ENCODE results near the gene SPEM3. TPM values are rescaled to one million over a fixed set of nuclear protein-coding genes. Genes with fewer than 3 reads are reported as not detected.

Gene SPEM3
- total RNA-seq, result not detected
- long read RNA-seq, result 0 reads

GRCh38 chr17:7428557-7428956 lies at the start of gene SPEM3:
SPEM3 (plus strand) TSS chr17:7428857; CDS start chr17:7428903, 46 bp downstream.
- no peak for DNase-seq (ENCODE audit: low spot score)
- intact Hi-C loops (cut with DNase I), result no loop called here

- intact Hi-C loops (cut with DNase I), result no loop called here
- no peak for DNase-seq (ENCODE audit: low spot score)
These were observed 49.5 kb upstream of the SPEM3 start for GRCh38 chr17:7379134-7379533.

DNA sequence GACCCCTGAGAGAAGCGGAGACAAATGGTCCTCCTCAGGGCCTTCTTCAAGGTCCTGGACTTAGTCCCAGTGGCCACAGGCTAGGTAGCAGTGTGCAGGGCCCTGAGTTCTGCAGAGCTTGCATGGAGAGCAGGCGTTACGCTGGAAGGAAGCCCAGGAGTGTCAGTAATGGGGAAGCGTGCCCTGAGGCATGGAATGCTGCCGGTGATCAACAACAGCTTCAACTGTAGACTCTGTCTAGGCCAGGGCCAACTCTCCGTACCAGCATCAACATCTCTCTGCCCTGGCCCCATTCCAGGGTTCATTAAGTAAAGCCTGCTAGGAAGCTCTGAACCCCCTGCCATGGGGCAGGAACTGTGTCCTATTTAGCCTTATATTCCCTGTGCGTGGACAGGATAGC lies 48.3 kb upstream of the SPEM3 start:
- peak; percentile 80 for DNase-seq (ENCODE audit: low spot score)
- intact Hi-C loops (cut with DNase I), result no loop called here

- intact Hi-C loops (cut with DNase I), result no loop called here
- peak; percentile 79 for DNase-seq (ENCODE audit: low spot score)
These were observed 47.6 kb upstream of the SPEM3 start, which contains the start of gene TNK1 for GRCh38 chr17:7380855-7381683. TNK1 (plus strand) TSS chr17:7381089; CDS start chr17:7382927, 1,838 bp downstream.

GRCh38 chr17:7382901-7383300 lies 45.8 kb upstream of the SPEM3 start:
- intact Hi-C loops (cut with DNase I), result no loop called here
- DNase-seq (ENCODE audit: low spot score), result no peak

GRCh38 chr17:7383371-7383741 lies 45.3 kb upstream of the SPEM3 start:
- DNase-seq (ENCODE audit: low spot score), result no peak
- intact Hi-C loops (cut with DNase I), result no loop called here

DNA sequence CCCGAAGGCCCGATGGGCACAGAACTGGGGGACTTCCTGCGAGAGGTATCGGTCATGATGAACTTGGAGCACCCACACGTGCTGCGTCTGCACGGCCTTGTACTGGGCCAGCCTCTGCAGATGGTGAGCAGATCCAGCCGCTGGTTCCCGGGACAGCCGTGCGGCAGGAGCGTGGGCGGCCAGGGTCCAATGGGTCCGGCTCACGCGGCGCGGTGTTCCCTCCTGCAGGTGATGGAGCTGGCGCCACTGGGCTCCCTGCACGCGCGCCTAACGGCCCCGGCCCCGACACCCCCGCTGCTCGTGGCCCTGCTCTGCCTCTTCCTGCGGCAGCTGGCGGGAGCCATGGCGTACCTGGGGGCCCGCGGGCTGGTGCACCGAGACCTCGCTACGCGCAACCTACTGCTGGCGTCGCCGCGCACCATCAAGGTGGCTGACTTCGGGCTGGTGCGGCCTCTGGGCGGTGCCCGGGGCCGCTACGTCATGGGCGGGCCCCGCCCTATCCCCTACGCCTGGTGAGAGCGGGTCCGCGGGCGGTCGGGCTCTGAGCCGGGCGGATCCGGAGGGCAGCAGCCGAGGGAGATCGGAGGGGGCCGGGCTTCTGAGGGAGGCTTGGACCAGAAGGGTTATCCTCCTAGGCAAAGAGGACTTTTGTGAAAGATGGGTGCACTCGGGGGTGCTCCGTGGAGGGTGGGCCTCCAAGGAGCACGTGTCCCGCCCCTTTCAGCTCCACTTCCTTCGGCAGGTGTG lies 44.7 kb upstream of the SPEM3 start:
- intact Hi-C loops (cut with DNase I), result no loop called here
- no peak for DNase-seq (ENCODE audit: low spot score)

GRCh38 chr17:7384489-7385081 lies 44.1 kb upstream of the SPEM3 start:
- DNase-seq (ENCODE audit: low spot score), result no peak
- intact Hi-C loops (cut with DNase I), result no loop called here

DNA sequence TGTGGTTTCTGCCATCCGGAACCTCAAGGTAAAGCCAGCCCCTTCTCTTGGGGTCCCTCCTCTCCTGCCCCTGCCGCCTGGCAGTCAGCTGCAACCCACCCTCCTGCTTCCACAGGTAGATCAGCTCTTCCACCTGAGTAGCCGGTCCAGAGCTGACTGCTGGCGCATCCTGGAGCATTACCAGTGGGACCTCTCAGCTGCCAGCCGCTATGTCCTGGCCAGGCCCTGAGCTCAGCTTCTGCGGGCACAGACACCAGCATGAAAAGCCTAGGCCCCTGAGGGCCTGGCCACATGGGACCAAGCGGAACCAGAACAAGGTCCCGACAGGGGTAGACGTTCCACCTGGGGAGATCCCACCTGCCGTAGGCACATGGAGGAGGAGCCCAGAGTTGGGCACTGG lies 39.8 kb upstream of the SPEM3 start:
- no peak for DNase-seq (ENCODE audit: low spot score)
- intact Hi-C loops (cut with DNase I), result no loop called here

- DNase-seq (ENCODE audit: low spot score), result no peak
- intact Hi-C loops (cut with DNase I), result no loop called here
These were observed 38.4 kb upstream of the SPEM3 start for GRCh38 chr17:7389924-7390910.

GRCh38 chr17:7391307-7391706 lies 37.4 kb upstream of the SPEM3 start:
- DNase-seq (ENCODE audit: low spot score), result no peak
- intact Hi-C loops (cut with DNase I), result no loop called here

- intact Hi-C loops (cut with DNase I), result no loop called here
- no peak for DNase-seq (ENCODE audit: low spot score)
These were observed 35.7 kb upstream of the SPEM3 start for GRCh38 chr17:7392696-7393612.

DNA sequence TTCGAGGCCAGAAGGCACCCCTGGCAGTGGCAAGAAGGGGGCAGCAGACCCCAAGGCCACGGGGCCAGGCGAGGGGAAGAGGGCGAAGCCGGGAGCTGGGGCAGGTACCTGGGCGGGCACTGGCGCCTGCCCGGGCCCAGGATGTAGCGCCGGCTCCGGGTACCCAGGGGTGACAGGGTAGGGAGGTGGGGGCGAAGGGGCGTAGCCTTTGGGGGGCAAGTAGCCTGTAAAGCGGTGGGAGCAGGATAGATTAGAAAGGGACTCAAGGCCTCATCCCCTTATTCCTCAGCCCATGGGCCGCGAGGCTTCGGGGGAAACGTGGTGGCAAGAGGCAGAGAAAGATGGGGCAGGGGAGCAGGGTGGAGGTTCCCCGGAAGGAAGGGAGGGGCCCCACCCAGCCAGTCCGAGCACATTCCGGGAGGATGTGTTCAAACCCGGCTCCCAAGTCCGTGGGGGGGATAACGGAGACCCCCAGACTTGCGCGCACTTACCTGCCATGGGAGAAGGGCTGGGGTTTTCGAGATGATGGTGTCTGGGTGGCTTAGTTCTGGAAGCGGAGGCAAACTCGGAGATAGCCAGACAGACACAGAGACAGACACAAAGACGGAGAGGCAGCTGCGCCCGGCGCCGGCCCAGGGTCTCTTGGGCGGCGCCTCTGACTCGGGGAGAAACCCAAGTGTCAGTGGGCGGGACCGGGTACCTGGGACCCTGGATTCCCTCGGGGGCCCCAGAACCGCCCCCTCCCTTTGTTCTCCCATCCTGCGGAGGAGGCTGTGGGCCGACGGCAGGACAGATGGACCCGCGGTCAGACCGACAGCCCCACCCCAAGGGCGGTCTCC lies 34.8 kb upstream of the SPEM3 start:
- DNase-seq (ENCODE audit: low spot score), result no peak
- intact Hi-C loops (cut with DNase I), result no loop called here

DNA sequence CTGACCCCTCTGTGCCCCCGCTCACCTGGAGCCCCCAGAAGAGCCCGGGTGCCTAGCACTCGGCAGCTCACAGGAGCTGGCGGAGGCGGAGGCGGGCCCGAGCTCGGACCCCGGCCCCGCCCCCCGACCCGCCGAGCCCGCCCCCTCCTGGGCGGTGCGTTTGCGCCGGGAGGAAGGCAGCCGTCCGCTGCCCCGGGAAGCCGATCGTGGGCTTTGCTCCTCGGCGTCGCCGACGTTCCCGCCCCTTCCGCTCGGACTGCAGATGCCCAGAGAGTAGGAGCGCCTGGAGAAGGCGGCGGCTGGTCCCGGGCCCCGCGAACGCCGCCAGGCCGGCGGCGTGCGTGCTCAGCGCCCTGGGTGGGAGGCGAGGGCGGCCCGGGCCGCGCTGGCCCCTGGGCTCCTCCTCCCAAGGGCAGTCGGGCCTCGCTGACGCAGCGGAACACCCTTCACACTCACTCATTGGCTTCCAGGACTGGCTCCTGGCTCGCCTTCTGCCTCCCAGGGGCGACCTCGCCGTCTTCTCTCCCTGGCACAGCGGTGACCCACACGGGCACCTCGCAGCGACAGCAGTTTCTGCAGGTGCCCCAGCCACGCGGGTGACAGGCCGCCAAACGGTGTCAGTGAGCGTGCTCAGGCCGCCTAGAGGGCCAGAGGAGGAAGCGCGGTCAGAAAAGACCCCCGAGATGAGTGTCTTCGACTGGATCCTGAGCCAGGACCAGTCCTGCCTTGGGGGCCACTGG lies 34.0 kb upstream of the SPEM3 start, which contains the start of gene PLSCR3:
PLSCR3 (minus strand) TSS at position 74 of the 740 bp plus-strand sequence. CDS start 415 bp downstream, outside the sequence.
- intact Hi-C loops (cut with DNase I), result no loop called here
- DNase-seq (ENCODE audit: low spot score), result peak; percentile 95

DNA sequence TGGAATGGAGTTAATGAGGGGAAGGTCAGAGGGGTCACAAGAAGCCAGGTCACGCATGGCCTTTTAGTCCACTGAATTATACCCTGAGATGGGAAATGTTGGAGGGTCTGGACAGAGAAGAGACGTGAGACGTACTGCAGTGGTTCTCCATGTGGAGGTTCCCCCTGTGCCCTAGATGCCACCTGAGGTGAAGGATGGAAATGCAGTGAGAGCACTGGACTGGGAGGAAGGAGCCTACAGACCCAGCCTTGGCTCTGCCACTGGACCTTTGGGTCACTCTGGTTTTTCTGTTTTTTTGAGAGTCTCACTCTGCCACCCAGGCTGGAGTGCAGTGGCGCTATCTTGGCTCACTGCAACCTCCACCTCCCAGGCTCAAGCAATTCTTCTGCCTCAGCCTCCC lies 32.5 kb upstream of the SPEM3 start:
- intact Hi-C loops (cut with DNase I), result no loop called here
- no peak for DNase-seq (ENCODE audit: low spot score)

DNA sequence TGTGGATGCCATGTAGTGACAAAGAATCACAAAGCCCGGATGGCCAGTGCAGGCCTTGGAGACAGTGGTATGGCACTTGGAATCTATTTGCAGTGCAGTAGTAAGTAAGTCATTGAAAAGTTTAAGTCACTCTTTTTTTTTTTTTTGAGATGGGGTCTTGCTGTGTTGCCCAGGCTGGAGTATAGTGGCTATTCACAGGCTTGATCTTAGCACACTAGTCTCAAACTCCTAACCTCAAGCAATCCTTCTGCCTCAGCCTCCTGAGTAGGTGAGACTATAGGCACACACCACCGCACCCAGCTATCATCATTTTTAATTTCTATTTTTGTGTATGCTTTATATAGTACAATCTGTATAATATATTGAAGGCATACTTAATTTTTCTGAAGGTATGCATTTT lies 30.0 kb upstream of the SPEM3 start:
- intact Hi-C loops (cut with DNase I), result no loop called here
- DNase-seq (ENCODE audit: low spot score), result no peak
